WTC11 (cell line): ENCODE data around the gene ZC3H8.

Source experiments
- SP1 ChIP-seq: sonication (generic); formaldehyde crosslinking; conservative IDR thresholded peaks from 2 replicates; pipeline ENCODE4 v1.8.1; 2022; ENCODE audit warnings: missing genetic modification reagents
- ZNF263 ChIP-seq: sonication (generic); formaldehyde crosslinking; IDR thresholded peaks from 2 replicates; pipeline ENCODE4 v1.8.1; 2022; ENCODE audit warnings: low read depth, mild to moderate bottlenecking, moderate library complexity, missing genetic modification reagents
- TF ChIP-seq, protein P1 (sequence below): fragments of 200-600 bp; IDR thresholded peaks from 2 replicates; pipeline ENCODE4 v1.8.0; 2022; ENCODE audit warnings: antibody characterized with exemption
- TF ChIP-seq, protein P2 (sequence below): sonication (generic); formaldehyde crosslinking; IDR thresholded peaks from 2 replicates; pipeline ENCODE4 v1.8.1; 2022; ENCODE audit warnings: mild to moderate bottlenecking, moderate library complexity, missing genetic modification reagents
- TF ChIP-seq, protein P3 (sequence below): sonication (generic); formaldehyde crosslinking; IDR thresholded peaks from 2 replicates; pipeline ENCODE4 v1.8.1; 2023; ENCODE audit warnings: mild to moderate bottlenecking, missing genetic modification reagents, moderate library complexity
- TF ChIP-seq, protein P4 (sequence below): sonication (generic); formaldehyde crosslinking; IDR thresholded peaks from 2 replicates; pipeline ENCODE4 v1.8.1; 2022; ENCODE audit warnings: missing genetic modification reagents, borderline replicate concordance

DNA sequence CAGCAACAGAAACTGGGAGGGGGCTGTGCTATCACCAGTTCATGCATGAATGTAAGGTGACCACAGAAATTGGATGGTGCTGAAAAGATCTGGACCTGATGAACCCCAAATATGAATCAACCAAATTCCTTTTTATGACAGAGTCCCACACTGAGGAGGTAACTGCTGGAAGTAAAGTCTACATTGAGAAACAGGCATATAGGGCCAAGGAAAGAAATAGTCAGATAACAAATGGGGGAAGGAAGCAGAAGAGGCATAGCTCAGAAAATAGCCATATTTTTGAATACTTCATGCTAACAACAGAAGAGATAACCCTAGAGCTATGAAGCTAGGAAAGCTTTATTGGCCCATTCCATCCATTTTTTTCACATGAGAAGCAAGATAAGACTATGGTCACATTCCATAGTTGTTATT, 46.3 kb upstream of the ZC3H8 start:
- TF ChIP-seq, protein P1, sequence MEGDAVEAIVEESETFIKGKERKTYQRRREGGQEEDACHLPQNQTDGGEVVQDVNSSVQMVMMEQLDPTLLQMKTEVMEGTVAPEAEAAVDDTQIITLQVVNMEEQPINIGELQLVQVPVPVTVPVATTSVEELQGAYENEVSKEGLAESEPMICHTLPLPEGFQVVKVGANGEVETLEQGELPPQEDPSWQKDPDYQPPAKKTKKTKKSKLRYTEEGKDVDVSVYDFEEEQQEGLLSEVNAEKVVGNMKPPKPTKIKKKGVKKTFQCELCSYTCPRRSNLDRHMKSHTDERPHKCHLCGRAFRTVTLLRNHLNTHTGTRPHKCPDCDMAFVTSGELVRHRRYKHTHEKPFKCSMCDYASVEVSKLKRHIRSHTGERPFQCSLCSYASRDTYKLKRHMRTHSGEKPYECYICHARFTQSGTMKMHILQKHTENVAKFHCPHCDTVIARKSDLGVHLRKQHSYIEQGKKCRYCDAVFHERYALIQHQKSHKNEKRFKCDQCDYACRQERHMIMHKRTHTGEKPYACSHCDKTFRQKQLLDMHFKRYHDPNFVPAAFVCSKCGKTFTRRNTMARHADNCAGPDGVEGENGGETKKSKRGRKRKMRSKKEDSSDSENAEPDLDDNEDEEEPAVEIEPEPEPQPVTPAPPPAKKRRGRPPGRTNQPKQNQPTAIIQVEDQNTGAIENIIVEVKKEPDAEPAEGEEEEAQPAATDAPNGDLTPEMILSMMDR, result no peak
- TF ChIP-seq, protein P2, sequence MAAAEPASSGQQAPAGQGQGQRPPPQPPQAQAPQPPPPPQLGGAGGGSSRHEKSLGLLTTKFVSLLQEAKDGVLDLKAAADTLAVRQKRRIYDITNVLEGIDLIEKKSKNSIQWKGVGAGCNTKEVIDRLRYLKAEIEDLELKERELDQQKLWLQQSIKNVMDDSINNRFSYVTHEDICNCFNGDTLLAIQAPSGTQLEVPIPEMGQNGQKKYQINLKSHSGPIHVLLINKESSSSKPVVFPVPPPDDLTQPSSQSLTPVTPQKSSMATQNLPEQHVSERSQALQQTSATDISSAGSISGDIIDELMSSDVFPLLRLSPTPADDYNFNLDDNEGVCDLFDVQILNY, result no peak
- TF ChIP-seq ZNF263 (CRISPR knock-in tag), result no peak
- TF ChIP-seq, protein P3, sequence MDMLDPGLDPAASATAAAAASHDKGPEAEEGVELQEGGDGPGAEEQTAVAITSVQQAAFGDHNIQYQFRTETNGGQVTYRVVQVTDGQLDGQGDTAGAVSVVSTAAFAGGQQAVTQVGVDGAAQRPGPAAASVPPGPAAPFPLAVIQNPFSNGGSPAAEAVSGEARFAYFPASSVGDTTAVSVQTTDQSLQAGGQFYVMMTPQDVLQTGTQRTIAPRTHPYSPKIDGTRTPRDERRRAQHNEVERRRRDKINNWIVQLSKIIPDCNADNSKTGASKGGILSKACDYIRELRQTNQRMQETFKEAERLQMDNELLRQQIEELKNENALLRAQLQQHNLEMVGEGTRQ (CRISPR knock-in tag), result no peak
- no peak for TF ChIP-seq SP1 (CRISPR knock-in tag)
- TF ChIP-seq, protein P4, sequence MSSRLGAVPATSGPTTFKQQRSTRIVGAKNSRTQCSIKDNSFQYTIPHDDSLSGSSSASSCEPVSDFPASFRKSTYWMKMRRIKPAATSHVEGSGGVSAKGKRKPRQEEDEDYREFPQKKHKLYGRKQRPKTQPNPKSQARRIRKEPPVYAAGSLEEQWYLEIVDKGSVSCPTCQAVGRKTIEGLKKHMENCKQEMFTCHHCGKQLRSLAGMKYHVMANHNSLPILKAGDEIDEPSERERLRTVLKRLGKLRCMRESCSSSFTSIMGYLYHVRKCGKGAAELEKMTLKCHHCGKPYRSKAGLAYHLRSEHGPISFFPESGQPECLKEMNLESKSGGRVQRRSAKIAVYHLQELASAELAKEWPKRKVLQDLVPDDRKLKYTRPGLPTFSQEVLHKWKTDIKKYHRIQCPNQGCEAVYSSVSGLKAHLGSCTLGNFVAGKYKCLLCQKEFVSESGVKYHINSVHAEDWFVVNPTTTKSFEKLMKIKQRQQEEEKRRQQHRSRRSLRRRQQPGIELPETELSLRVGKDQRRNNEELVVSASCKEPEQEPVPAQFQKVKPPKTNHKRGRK (CRISPR knock-in tag), result no peak
